NCI-H82 (cell line): Measurements from ENCODE around the gene ZNF440.
"Not testable (repeated sequence)": the region's sequence is repeated elsewhere in the genome, so short reads cannot be mapped to it uniquely, and the experiment has no call there.

Source experiments
- DNase-seq: peaks from one replicate; lab custom pipeline; 2025; lab: John Stamatoyannopoulos, UW

ZNF440 gene

DNA sequence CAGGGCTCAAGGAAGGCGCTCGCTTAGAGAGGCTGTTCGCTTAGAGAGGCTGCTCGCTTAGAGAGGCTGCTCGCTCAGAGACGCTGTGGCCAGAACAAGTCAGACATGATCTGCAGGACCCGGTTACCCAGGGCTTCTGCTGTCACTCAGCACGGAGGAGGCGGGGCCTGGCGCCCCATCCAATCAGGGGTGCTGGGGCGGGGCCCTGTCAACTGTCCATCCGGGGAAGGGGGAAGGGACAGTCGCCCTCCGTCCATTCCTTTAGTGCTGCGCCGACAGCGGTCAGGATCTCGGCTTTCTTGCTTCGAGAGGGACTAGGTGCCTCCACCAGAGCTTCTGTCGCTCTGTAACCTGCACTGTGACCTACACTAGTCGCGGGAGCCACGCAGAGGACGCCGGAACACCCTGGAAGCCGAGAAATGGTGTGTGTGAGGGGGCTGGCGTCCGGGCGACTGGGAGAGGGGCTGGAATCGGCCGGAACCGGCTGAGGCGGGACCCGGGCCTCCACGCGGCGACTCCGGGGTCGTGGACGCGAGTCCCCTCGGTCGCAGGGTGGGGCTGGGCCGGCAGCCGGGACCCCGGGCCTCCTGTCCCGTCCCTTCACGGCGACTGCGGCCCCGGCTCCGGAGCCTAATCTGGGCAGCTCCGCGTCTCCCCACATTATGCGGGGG lies at the start of gene ZNF440:
ZNF440 (plus strand) TSS at position 245 of the 671 bp plus-strand sequence; CDS start at position 420, 175 bp downstream.
- DNase-seq, result peak; percentile 93

- DNase-seq, result peak; percentile 90
Measured at GRCh38 chr19:11766597-11767591, 47.2 kb upstream of the ZNF440 start, which contains the start of gene ZNF441. Gene ZNF441, plus strand, starts transcription at chr19:11767000. Its CDS starts 194 bp downstream, at chr19:11767194.

- DNase-seq, result no peak
Measured at GRCh38 chr19:11767633-11768133, 46.4 kb upstream of the ZNF440 start.

DNA sequence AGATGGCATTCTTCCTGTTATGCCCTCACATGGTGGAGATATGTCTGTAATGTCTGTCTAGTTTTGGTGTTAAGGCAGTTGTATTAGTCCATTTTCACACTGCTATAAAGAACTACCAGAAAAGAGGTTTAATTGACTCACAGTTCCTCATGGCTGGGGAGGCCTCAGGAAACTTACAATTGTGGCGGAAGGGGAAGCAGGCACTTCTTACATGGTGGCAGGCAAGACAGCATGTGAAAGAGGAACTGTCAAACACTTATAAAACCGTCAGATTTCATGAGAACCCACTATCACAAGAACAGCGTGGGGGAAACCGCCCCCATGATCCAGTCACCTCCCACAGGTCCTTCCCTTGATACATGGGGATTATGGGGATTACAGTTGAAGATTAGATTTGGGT lies 44.1 kb upstream of the ZNF440 start:
- peak; percentile 1 for DNase-seq

GRCh38 chr19:11771520-11771919 lies 42.6 kb upstream of the ZNF440 start:
- DNase-seq, result peak; percentile 44

- not testable (repeated sequence) for DNase-seq
Measured at GRCh38 chr19:11776669-11777068, 37.4 kb upstream of the ZNF440 start.

- DNase-seq, result no peak
Measured at GRCh38 chr19:11780431-11781020, 33.5 kb upstream of the ZNF440 start.

GRCh38 chr19:11781295-11782057 lies 32.6 kb upstream of the ZNF440 start:
- DNase-seq, result no peak

DNA sequence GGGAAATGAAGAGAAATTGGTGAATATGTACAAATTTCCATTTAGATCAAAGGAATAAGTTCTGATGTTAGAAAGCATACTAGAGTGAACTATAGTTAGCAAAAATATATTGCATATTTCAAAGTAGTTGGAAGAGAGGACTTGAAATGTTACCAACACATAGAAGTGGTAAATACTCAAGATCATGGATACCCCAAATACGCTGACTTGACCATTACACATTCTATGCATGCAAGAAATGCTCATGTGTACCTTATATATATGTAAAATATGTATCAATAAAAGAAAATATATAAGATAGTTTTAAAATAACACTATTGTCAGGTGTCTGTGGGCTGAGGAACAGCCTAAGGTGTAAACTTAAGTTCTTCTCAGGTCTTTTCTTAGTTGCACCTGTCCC lies 30.3 kb upstream of the ZNF440 start:
- DNase-seq, result no peak

GRCh38 chr19:11784356-11784755 lies 29.7 kb upstream of the ZNF440 start:
- DNase-seq, result no peak

- no peak for DNase-seq
Measured at GRCh38 chr19:11787536-11787935, 26.5 kb upstream of the ZNF440 start.

GRCh38 chr19:11792942-11793341 lies 21.1 kb upstream of the ZNF440 start:
- no peak for DNase-seq

GRCh38 chr19:11797491-11797890 lies 16.6 kb upstream of the ZNF440 start:
- DNase-seq, result peak; percentile 92

DNA sequence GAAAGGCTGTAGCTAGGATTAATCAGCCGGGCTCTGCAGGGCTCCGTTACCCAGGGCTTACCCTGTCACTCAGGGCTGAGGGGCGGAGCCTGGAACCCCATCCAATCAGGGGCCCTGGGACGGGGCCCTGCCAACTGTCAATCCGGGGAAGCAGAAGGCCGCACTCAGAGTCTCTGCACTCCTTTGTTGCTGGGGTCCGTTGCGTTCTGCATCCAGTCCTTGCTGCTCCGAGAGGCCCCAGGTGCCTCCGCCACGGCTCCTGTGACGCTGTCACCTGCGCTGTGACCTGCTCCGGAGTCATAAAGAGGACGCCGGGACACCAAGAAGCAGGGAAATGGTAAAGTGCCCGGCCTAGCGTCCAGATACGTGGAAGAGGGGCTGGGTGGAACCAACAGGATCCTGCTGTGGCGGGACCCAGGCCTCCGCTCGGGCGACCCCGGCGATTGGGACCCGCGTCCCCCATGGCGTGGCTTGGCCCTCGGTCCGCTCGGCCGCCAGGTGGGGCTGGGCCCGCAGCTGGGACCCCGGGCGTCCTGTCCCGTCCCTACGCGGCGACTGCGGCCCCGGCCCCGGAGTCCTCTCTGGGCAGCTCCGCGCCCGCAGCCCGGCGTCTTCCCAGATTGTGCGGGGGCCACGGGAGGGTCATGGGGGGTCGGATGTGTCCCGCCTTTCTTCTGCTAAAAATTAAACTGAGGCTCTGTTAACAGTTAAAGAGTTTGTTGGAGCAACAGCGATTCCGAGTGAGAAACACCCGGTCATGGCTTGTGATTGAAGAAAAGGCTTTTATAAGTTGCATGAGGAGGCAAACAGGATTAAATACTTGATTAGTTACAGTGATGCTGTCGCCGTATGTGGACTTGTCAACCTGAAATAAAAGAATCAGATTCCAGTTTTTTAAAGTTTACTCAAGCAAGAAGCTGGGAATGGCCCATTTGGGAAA lies 15.4 kb upstream of the ZNF440 start, which contains the start of gene ZNF491:
ZNF491 (plus strand) TSS at position 133 of the 940 bp plus-strand sequence. CDS start 7,431 bp downstream, outside the sequence.
- DNase-seq, result peak; percentile 97

- no peak for DNase-seq
Measured at GRCh38 chr19:11806354-11807098, 7.5 kb upstream of the ZNF440 start.

DNA sequence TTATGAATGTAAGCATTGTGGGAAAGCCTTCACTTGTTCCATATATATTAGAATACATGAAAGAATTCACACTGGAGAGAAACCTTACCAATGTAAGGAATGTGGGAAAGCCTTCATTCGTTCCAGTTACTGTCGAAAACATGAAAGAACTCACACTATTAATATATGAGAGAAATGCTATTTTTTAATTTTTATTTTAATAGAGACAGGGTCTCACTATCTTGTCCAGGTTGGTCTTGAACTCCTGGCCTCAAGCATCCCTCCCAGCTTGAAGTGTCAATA lies 7.0 kb upstream of the ZNF440 start:
- no peak for DNase-seq

- DNase-seq, result no peak
Measured at GRCh38 chr19:11813703-11814028, 407 bp upstream of the ZNF440 start.

DNA sequence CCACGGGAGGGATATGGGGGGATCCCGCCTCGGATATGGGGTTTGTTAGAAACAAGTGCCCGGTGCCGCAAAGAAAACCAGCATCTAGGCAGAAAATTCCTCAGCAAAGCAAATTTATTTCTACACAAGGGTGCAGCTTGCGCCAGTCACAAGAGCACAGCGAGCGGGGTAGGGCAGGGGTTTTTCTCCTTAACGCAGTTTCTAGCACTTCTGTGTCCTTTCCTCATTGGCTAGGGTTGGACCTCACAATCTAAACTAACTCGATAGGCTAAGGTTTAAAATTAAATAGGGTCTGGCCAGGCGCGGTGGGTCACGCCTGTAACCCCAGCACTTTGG lies 595 bp downstream of the ZNF440 start:
- DNase-seq, result peak; percentile 7

- no peak for DNase-seq
Measured at GRCh38 chr19:11821474-11822109, 7.5 kb downstream of the ZNF440 start.
